ENCODE data around the gene TMEM191C.
"Not testable (repeated sequence)": the region's sequence is repeated elsewhere in the genome, so short reads cannot be mapped to it uniquely, and the experiment has no call there.

DNA sequence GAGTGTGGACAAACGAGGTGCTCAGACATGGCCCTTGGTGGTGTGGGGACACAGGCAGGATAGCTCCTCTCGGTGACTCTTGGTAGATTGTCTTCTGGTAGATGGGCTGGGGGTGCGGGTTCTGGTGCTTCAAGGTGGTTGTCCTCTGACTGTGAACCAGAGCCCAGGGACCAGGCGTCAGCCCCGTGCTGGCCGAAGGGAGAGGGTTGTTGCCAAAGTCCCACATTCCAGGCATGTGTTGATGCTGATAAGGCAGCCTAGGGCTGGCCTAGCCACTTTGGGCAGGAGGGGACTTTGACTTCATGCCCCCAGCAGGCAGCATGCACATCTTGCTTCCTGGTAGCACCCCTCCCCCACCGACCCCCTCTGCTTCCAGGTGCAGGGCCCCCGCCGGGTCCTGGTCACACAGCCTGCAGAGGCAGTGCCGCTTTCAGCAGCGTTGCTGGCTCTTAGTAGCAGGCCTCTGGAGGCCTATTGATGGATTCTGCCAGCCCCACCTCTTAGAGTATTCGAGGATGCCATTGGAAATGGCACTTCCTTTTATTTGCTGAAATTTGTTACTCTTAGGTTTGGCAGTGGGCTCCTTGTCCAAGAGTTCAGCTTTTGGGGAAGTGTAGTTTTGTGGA, 43.0 kb upstream of the TMEM191C start:
- TF ChIP-seq, protein P1, sequence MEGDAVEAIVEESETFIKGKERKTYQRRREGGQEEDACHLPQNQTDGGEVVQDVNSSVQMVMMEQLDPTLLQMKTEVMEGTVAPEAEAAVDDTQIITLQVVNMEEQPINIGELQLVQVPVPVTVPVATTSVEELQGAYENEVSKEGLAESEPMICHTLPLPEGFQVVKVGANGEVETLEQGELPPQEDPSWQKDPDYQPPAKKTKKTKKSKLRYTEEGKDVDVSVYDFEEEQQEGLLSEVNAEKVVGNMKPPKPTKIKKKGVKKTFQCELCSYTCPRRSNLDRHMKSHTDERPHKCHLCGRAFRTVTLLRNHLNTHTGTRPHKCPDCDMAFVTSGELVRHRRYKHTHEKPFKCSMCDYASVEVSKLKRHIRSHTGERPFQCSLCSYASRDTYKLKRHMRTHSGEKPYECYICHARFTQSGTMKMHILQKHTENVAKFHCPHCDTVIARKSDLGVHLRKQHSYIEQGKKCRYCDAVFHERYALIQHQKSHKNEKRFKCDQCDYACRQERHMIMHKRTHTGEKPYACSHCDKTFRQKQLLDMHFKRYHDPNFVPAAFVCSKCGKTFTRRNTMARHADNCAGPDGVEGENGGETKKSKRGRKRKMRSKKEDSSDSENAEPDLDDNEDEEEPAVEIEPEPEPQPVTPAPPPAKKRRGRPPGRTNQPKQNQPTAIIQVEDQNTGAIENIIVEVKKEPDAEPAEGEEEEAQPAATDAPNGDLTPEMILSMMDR (IDR thresholded peaks at IDR 0.05; ENCODE audit: low read length) = not testable (repeated sequence)
- not testable (repeated sequence) for TF ChIP-seq EZH2 (IDR thresholded peaks at IDR 0.05; ENCODE audit: borderline replicate concordance, low read length)
